HUDEP-2 (cell line): ENCODE measurements around the gene PRUNE1.

Experiments
- DNase-seq, 76 experiments: peaks; one replicate each; lab custom pipeline; 2025; ENCODE audit not compliant: unreplicated experiment in 76 of 76; lab: John Stamatoyannopoulos, UW

The PRUNE1 gene

GRCh38 chr1:151047925-151048644, 39.8 kb downstream of the PRUNE1 start:
- peak in 73 of 76 experiments; percentile 17 to 87 (median 66) for DNase-seq

GRCh38 chr1:151048645-151049032, 40.4 kb downstream of the PRUNE1 start:
- no peak for DNase-seq

- DNase-seq, result no peak
Observed at GRCh38 chr1:151049458-151049857, 41.2 kb downstream of the PRUNE1 start.

DNA sequence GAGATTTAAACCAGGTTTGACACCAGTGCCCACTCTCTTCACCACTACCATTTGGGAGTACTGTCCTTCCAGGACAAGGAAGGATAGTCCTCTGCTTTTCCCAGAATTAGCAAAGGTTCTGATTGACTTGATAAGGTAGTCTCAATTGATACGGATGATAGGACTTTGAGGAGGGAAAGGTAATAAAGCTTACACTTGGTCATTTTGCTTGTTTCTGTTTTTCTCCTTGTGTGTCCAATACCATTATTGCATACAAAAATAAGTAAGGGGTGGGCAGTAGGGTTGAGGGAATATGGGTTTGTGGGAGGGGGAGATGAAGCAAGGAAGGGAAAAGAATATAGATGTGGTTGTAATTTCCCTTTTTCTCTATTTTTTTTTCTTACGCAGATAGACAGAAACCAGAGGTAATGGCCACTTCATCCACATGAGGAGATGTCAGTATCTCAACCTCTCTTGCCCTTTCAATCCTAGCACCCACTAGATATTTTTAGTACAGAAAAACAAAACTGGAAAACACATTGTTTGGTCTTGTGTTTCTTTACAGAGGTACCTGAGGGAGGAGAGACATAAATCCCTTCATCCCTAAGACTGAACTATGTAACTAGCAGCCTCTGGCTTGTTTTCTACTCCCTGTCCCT, 41.9 kb downstream of the PRUNE1 start:
- no peak for DNase-seq

- DNase-seq, result no peak
Observed at GRCh38 chr1:151051356-151052009, 43.2 kb downstream of the PRUNE1 start.

DNA sequence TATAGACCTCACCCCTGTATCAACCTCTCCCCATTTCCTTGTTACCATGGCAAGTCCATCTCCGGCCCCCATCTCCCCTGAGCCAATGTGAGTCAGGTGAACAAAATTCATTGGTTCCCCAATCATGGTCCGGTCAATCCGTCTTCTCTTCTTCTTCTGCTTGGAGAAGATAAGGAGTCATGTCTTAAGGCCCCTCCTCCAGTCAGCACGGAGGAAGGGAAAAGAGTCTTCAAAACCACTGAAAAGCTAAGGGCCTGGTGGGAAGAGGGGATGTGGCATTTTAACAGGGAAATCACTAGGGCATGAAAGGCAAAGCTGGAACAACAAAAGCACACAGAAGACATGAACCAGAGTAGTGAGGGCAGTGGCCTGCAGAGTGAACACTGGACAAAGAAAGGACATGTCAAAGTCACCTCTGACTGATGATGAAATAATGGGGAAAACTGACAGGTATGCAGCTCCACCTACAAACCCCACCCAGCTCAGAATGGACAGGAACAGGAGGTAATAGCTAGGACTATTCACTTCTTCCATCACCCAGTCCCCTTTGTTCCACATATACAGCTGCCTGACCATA, 46.8 kb downstream of the PRUNE1 start:
- DNase-seq, result peak in 7 of 76 experiments; percentile 13 to 42 (median 31)

DNA sequence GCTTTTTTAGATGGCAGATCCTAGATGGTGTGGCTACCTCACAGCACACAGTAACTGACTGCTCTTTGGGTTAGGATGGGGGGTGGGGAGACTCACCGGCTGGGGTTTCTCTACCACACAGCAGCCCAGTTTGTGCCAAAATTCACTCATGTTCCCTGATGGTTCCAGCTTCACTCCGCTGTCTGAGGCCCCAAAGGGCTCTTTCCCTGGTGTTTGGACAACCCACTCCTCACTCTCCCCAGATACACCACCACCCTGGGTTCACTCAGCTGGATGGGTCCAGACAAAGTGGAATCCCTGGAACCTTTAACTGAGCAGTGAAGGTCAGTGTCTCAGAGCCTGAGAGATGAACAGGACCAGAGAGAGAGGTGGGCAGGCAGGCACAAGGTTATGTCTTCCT, 47.3 kb downstream of the PRUNE1 start:
- no peak for DNase-seq

DNA sequence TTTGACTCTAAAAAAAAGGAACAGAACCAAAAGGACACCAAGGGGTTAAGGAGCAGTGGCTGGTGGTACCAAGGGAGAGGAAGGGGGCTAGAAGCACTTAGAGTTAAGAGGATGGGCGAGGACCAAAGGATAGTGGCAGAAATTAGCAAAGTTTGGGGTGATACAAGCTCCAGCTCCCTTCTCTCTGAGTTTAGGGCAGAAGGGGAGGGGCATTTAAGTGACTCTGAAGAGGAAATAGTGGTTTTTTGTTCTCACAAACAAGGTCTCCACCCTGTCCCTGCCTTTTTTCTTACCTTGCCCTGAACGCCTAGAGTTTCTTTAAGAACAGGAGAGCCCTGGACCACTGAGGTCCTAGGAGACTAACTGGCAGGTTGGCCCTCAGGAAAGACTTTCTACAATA, 47.9 kb downstream of the PRUNE1 start:
- peak in 7 of 76 experiments; percentile 12 to 24 (median 19) for DNase-seq

DNA sequence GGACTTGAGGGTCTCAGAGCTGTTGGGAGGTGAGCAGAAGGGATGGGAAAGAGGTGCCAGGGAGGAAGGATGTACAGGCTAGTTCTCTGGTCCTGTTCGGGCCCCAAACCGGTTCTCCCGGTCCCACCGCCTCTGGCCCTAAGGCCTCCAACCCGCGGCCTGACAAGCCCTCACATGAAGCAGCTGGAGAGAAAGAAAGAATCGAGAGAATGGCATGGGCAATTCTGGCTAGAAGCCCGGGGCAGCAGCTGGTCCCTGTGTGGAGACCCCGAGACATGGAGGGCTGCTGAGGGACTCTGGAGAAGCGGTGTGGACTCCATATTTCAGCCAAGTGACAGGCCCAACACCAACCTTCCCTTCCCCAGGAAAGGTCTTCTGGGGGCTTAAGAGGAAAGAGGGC, 50.4 kb downstream of the PRUNE1 start:
- no peak for DNase-seq

GRCh38 chr1:151059109-151060006, 51.1 kb downstream of the PRUNE1 start, which contains the start of gene CDC42SE1:
CDC42SE1 (minus strand) TSS chr1:151059622; CDS start chr1:151055730, 3,892 bp downstream.
- peak in 70 of 76 experiments; percentile 17 to 83 (median 60) for DNase-seq

DNA sequence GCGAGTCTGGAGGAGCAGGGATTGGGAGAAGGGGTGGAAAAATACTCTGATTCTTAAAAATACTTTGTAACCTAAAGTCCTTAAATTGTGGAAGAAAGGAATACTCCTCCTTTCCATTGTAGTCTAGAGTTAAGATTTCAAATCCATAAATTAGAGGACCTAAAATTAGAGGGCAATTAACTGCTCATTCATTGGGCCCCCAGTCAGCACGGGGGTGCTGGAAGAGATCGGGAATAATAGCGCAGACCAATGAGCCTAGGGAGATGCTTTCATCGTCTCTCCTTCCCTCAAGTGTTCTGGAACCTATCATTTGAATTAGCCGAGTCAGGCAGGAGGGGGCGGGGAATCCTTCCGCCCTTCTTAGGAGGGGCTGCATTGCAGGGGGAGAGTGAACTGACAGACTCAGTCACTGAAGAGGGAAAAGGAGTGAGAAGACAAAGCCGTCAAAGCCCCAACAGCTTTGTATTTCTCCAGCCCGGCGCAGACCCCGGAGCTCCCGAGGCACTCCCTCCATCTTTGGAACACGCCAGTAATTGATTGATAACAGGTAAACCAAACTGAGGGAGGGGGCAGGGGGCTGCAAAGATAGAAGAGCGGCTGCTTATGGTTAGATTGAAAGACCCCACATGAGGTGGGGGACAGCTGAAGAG, 51.9 kb downstream of the PRUNE1 start, which contains the start of gene MLLT11:
Gene MLLT11 (plus strand): TSS at position 391 of the 650 bp plus-strand sequence. CDS start 6,828 bp downstream, outside the sequence.
- peak in 4 of 76 experiments; percentile 8 to 21 (median 14) for DNase-seq

GRCh38 chr1:151060657-151061421, 52.6 kb downstream of the PRUNE1 start:
- no peak for DNase-seq

- no peak for DNase-seq
Observed at GRCh38 chr1:151061704-151062103, 53.5 kb downstream of the PRUNE1 start.

DNA sequence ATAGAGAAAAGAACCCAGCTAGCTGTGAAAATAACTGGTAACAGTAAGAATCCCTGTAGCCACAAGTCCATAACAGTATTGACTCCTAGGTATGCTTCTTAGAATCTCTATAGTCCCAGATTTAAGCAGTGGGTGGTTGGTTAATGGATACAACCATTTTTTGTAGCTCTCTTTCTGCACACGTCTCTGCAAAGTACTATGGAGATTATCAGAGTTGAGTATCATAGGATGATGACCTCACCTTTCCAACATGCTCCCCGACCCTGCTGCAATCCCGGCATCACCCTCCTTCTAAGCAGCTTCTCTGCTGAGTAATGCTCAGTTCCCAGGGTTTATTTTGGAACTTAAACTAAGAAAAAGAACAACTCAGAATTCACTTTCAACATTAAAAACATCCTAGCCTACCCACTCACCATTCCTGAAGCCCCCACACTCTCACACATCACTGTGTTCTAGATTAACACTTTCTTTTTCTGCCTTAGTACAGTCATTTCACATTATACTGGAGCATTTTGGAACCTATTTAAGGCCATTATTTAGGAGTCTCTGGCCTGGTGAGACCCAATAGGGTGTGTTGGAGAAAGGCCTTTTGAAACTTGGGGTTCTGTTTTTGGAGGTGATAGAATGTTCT, 54.6 kb downstream of the PRUNE1 start:
- no peak for DNase-seq

GRCh38 chr1:151065089-151065645, 56.9 kb downstream of the PRUNE1 start:
- no peak for DNase-seq

DNA sequence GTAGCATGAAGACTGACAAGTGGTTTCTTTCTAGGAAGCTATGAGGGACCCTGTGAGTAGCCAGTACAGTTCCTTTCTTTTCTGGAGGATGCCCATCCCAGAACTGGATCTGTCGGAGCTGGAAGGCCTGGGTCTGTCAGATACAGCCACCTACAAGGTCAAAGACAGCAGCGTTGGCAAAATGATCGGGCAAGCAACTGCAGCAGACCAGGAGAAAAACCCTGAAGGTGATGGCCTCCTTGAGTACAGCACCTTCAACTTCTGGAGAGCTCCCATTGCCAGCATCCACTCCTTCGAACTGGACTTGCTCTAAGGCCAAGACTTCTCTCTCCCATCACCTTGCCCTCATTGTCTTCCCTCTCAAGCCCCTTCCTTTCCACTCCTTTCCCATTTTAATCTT, 58.9 kb downstream of the PRUNE1 start:
- DNase-seq, result no peak

DNA sequence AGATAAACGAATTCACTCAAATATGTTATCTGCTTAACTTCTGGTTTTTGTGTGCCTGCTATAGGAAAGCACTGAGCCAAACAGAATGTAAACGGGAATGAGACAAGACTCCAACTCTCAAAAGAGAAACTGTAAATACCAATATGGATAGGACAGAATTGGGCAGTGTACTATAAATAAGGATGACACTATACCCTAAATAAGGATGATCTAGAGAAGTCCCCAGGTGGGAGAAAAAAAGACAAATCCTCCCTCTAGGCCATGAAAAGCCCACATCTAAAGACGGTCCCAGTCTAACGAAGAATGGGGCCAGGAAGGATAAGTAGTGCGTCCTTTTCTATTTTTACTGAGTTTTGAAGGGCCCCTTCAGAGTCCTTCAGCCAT, 60.8 kb downstream of the PRUNE1 start:
- no peak for DNase-seq
